ENCODE measurements around the gene IFT88.

DNA sequence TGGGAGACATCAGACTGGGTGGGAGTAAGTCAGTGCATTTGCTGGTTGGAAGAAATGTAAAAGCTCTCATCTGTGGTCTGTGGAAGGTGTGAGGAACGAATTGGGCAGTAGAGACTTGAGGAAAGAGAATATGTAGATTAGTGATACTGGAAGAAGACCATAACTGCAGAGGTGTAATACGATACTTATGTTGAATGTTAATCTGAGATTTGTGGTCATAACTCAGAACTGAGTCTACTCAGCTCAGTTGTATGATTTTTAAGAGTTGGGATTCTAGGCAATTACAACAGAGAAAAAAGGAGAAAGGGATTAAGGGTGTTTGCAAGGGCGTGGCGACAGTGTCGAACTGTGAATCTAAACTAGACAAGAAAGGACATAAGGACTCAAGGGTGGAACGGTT, 133.3 kb downstream of the IFT88 start:
- TF ChIP-seq, protein P1, sequence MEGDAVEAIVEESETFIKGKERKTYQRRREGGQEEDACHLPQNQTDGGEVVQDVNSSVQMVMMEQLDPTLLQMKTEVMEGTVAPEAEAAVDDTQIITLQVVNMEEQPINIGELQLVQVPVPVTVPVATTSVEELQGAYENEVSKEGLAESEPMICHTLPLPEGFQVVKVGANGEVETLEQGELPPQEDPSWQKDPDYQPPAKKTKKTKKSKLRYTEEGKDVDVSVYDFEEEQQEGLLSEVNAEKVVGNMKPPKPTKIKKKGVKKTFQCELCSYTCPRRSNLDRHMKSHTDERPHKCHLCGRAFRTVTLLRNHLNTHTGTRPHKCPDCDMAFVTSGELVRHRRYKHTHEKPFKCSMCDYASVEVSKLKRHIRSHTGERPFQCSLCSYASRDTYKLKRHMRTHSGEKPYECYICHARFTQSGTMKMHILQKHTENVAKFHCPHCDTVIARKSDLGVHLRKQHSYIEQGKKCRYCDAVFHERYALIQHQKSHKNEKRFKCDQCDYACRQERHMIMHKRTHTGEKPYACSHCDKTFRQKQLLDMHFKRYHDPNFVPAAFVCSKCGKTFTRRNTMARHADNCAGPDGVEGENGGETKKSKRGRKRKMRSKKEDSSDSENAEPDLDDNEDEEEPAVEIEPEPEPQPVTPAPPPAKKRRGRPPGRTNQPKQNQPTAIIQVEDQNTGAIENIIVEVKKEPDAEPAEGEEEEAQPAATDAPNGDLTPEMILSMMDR (IDR thresholded peaks at IDR 0.05), result no peak
- no peak for TF ChIP-seq POLR2A (IDR thresholded peaks at IDR 0.05)

Measured in uterus (tissue), 2 donors.